Ectodermal cell (in vitro differentiated cells): ENCODE measurements around the gene ADAP1.
"Not testable (repeated sequence)": the region's sequence is repeated elsewhere in the genome, so short reads cannot be mapped to it uniquely, and the experiment has no call there.

Experiments used
- H3K27ac ChIP-seq: 2 replicates; pipeline ENCODE4 v1.7.0; 2013; ENCODE audit warnings: mild to moderate bottlenecking, low read depth, low read length; ENCODE audit not compliant: insufficient read depth, poor library complexity, severe bottlenecking
- H3K27me3 ChIP-seq: 2 replicates; pipeline ENCODE4 v1.7.0; 2013; ENCODE audit warnings: mild to moderate bottlenecking, low read length; ENCODE audit not compliant: insufficient read depth, control insufficient read depth, poor library complexity, severe bottlenecking
- H3K36me3 ChIP-seq: one replicate; pipeline ENCODE4 v1.7.0; 2013; ENCODE audit warnings: low read length; ENCODE audit not compliant: control insufficient read depth, insufficient read depth
- H3K4me1 ChIP-seq: one replicate; pipeline ENCODE4 v1.7.0; 2013; ENCODE audit warnings: low read length; ENCODE audit not compliant: control insufficient read depth, insufficient read depth
- H3K4me3 ChIP-seq: 2 replicates; pipeline ENCODE4 v1.7.0; 2013; ENCODE audit warnings: low read depth, low read length, control low read depth; ENCODE audit not compliant: insufficient read depth
- H3K9me3 ChIP-seq: 2 replicates; pipeline ENCODE4 v1.7.0; 2013; ENCODE audit warnings: mild to moderate bottlenecking, low read length, moderate library complexity; ENCODE audit not compliant: control insufficient read depth
- WGBS, 2 experiments: methylation state at CpG; one replicate each; pipeline ENCODE4 v1.1.7; 2013; ENCODE audit warnings: missing lambda C conversion rate in 2 of 2; 5-methylcytosine and 5-hydroxymethylcytosine counted together

Gene ADAP1

DNA sequence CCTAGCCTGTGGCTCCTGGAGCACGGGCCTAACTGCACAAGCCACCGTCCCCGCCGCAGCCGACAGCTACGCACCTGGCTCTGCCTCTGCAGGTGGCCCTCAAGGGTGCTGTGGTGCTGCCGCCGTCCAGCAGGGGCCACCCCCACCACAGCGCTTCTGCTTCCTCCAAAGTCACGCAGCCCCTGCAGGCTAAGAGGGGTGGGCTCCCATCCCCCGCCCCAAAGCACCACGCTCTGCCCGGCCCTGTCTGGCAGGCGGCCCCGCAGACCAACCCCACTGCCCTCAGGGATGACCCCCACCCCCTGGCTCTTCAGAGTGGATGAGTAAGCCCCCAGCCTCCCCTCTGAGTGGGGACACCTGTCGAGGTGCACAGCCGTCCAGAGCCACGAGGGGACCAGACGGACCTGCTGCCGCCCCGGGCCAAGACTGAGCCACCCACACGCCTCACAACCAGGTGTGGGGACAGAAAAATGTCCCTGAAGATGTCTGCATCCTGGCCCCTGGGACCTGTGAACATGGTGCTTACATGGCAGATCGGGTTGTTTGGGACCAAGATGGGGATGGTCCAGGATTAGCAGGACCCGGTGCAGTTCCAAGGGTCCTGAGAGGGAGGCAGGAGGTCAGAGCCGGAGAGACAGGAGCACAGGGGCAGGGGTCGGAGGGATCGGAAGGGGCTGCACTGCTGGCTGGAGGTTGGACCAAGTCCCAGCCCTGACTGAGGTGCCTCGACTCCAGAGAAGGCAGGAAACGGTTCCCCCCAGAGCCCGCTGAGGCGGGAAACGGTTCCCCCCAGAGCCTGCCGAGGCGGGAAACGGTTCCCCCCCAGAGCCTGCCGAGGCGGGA, 9.0 kb upstream of the ADAP1 start:
- no peaks in the 10 kb centered on the region for H3K9me3 ChIP-seq
- H3K4me1 ChIP-seq: no peaks in the 10 kb centered on the region
- peaks cover 6% of the 10 kb centered on the region for H3K36me3 ChIP-seq
- H3K27me3 ChIP-seq: no peaks in the 10 kb centered on the region
- no peak overlapping the region for H3K27ac ChIP-seq
- 85% methylated on average over 37 of the region's 37 CpGs for WGBS, 2 experiments
- no peak overlapping the region for H3K4me3 ChIP-seq

- Histone ChIP-seq H3K4me1 (no peaks in the 10 kb centered on the region), H3K27me3 (no peaks in the 10 kb centered on the region), H3K36me3 (no peaks in the 10 kb centered on the region), H3K27ac (no peak overlapping the region), H3K4me3 (no peak overlapping the region), H3K9me3 (no peaks in the 10 kb centered on the region)
- WGBS, 2 experiments: 91 to 94% methylated on average over 17 of the region's 17 CpGs
Observed at GRCh38 chr7:962401-963081, 8.1 kb upstream of the ADAP1 start.

DNA sequence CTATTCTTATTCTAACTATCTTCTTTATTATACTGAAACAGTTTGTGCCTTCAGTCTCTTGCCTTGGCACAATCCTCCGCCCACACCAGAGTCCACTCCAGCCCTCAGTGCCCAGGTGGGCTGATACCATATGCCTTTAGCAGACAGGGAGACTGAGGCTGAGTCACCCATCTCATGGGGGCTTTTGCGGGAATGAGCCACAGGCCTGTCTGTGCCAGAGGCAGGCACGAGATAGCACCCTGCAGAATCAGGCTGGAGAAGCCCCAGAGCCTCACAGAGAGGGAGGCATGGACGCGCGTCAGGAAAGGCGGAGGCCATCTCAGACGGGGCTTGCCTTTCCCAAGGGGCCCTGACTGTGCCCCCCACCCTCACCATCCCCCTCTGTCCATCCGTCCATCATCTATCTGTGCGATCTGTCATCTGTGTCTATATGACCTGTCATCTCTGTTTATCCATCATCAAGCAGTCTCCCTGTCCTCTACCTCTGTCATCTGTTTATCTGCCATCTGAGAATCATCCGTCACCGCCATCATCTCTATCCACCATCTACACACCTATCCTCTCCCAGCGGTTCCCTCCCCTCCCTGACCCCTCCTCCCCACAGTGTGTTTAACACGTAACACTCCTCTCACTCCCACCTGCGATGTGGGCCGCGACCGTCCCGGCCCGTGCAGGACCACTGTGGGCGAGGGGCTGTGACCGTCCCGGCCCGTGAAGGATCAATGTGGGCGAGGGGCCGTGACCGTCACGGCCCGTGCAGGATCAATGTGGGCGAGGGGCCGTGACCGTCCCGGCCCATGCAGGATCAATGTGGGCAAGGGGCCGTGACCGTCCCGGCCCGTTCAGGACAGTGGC, 7.3 kb upstream of the ADAP1 start:
- Histone ChIP-seq H3K9me3 (no peaks in the 10 kb centered on the region), H3K4me1 (no peaks in the 10 kb centered on the region), H3K27ac (no peak overlapping the region), H3K27me3 (no peaks in the 10 kb centered on the region), H3K4me3 (no peak overlapping the region), H3K36me3 (no peaks in the 10 kb centered on the region)
- WGBS, 2 experiments: 92 to 94% methylated on average over 37 of the region's 37 CpGs

DNA sequence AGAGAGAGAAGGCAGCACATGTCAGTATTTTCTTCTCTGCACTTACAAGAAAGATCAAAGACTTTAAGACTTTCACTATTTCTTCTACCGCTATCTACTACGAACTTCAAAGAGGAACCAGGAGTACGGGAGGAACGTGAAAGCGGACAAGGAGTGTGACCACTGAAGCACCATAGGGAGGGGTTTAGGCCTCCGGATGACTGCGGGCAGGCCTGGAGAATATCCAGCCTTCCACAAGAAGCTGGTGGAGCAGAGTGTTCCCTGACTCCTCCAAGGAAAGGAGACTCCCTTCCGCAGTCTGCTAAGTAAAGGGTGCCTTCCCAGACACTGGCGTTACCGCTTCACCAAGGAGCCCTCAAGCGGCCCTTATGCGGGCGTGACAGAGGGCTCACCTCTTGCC, 6.5 kb upstream of the ADAP1 start:
- H3K27ac ChIP-seq, H3K27me3 ChIP-seq, H3K9me3 ChIP-seq, H3K4me3 ChIP-seq, H3K4me1 ChIP-seq, H3K36me3 ChIP-seq: not testable (repeated sequence)
- 88 to 89% methylated on average over 13 of the region's 13 CpGs for WGBS, 2 experiments

- H3K27ac ChIP-seq: no peak overlapping the region
- H3K9me3 ChIP-seq: no peaks in the 10 kb centered on the region
- no peaks in the 10 kb centered on the region for H3K36me3 ChIP-seq
- WGBS, 2 experiments: 92 to 94% methylated on average over 31 of the region's 31 CpGs
- H3K4me3 ChIP-seq: no peak overlapping the region
- H3K27me3 ChIP-seq: peaks cover 10% of the 10 kb centered on the region
- H3K4me1 ChIP-seq: no peaks in the 10 kb centered on the region
Observed at GRCh38 chr7:960269-960871, 5.9 kb upstream of the ADAP1 start.

DNA sequence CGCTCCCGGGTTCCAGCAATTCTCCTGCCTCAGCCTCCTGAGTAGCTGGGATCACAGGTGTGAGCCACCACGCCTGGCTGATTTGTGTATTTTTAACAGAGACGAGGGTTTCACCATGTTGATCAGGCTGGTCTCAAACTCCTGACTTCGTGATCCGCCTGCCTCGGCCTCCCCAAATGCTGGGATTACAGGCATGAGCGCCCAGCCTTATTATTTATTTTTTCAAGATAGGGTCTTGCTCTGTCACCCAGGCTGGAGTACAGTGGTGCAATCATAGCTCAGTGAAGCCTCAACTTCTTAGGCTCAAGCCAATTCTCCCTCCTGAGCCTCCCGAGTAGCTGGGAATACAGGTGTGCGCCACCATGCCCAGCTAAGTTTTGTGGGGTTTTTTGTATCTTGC, 5.3 kb upstream of the ADAP1 start:
- not testable (repeated sequence) for H3K9me3 ChIP-seq, H3K27ac ChIP-seq, H3K4me1 ChIP-seq, H3K36me3 ChIP-seq, H3K4me3 ChIP-seq
- peaks cover 17% of the 10 kb centered on the region for H3K27me3 ChIP-seq
- 90 to 94% methylated on average over 10 of the region's 10 CpGs for WGBS, 2 experiments

GRCh38 chr7:959271-959670, 4.8 kb upstream of the ADAP1 start:
- no peaks in the 10 kb centered on the region for H3K36me3 ChIP-seq
- no peaks in the 10 kb centered on the region for H3K4me1 ChIP-seq
- H3K4me3 ChIP-seq: no peak overlapping the region
- H3K27me3 ChIP-seq: peaks cover 18% of the 10 kb centered on the region
- H3K9me3 ChIP-seq: no peaks in the 10 kb centered on the region
- WGBS, 2 experiments: 65 to 69% methylated on average over 20 of the region's 20 CpGs
- no peak overlapping the region for H3K27ac ChIP-seq

DNA sequence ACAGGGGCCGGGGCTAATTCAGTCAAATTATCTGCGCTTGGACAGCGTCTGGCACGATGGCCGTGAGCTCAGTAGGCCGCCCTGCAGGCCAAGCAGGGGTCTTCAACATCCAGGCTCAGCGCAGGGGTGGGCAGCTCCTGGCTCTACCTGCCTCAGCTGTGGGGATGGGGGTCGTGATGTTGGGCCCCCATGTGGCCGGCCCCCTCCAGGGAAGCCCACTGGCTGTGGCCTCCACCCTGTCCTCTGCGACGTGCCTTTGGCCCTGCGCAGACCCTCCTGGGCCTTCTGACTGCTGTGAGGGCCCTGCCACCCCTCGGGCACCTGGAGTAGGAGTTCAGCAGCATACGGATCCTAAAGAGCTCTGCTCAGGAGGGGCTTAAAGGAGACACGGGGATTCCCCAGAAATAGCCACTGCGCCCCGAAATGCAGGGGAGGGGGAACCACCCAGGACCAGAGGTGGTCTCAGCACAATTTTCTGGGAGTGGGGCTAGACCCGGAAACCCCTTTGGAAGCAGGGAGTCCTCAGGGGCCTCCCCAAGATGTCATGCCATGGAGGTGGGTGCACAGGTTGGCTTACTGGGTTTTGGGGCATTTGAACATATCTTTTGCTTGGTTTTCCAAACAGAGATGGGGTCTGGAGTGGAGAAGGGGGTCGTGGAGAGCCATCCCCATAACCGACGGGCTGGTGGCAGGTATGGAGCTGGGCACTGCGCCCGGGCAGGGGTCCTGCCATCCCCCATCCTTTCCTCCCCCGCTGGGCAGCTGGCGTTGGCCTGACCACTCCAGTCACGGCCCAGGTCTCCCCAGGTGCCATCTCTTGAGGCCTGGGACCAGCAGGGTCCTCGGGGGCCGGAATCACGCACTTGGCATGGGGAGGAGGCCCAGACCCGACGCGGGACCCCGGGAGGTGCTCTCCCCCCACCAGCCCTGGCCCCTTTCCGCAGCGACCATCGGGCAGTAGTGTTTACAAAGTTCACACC, 4.0 kb upstream of the ADAP1 start:
- WGBS, 2 experiments: 87 to 89% methylated on average over 36 of the region's 36 CpGs
- Histone ChIP-seq H3K4me3 (no peak overlapping the region), H3K36me3 (no peaks in the 10 kb centered on the region), H3K4me1 (no peaks in the 10 kb centered on the region), H3K27me3 (peaks cover 25% of the 10 kb centered on the region), H3K27ac (no peak overlapping the region), H3K9me3 (no peaks in the 10 kb centered on the region)
